Measurements from ENCODE around the gene DPP10.
"Not testable (repeated sequence)": the region's sequence is repeated elsewhere in the genome, so short reads cannot be mapped to it uniquely, and the experiment has no call there.

The DPP10 gene

GRCh38 chr2:115022013-115022412 lies 579.6 kb downstream of the DPP10 start:
- not testable (repeated sequence) for DNase-seq

- no peak for DNase-seq
Measured at GRCh38 chr2:115034801-115035200, 592.4 kb downstream of the DPP10 start.

- no peak for DNase-seq
Measured at GRCh38 chr2:115036818-115037217, 594.4 kb downstream of the DPP10 start.

GRCh38 chr2:115057473-115057872 lies 615.0 kb downstream of the DPP10 start:
- DNase-seq, result no peak

- DNase-seq, result no peak
Measured at GRCh38 chr2:115070002-115070401, 627.6 kb downstream of the DPP10 start.

- no peak for DNase-seq
Measured at GRCh38 chr2:115071534-115071933, 629.1 kb downstream of the DPP10 start.

GRCh38 chr2:115075800-115076199 lies 633.4 kb downstream of the DPP10 start:
- no peak for DNase-seq

GRCh38 chr2:115077626-115078025 lies 635.2 kb downstream of the DPP10 start:
- DNase-seq, result no peak

GRCh38 chr2:115083225-115083624 lies 640.8 kb downstream of the DPP10 start:
- DNase-seq, result peak; percentile 65

- no peak for DNase-seq
Measured at GRCh38 chr2:115083711-115084110, 641.3 kb downstream of the DPP10 start.

GRCh38 chr2:115084446-115084845 lies 642.0 kb downstream of the DPP10 start:
- peak; percentile 10 for DNase-seq

- DNase-seq, result not testable (repeated sequence)
Measured at GRCh38 chr2:115086051-115086620, 643.7 kb downstream of the DPP10 start.

GRCh38 chr2:115094441-115094840 lies 652.0 kb downstream of the DPP10 start:
- no peak for DNase-seq

- DNase-seq, result no peak
Measured at GRCh38 chr2:115105966-115106365, 663.5 kb downstream of the DPP10 start.

- DNase-seq, result no peak
Measured at GRCh38 chr2:115115135-115115534, 672.7 kb downstream of the DPP10 start.

- no peak for DNase-seq
Measured at GRCh38 chr2:115118306-115118705, 675.9 kb downstream of the DPP10 start.

GRCh38 chr2:115119086-115119485 lies 676.6 kb downstream of the DPP10 start:
- no peak for DNase-seq

GRCh38 chr2:115122701-115123100 lies 680.3 kb downstream of the DPP10 start:
- DNase-seq, result no peak

- DNase-seq, result no peak
Measured at GRCh38 chr2:115124817-115125216, 682.4 kb downstream of the DPP10 start.

- DNase-seq, result no peak
Measured at GRCh38 chr2:115129536-115129935, 687.1 kb downstream of the DPP10 start.

- no peak for DNase-seq
Measured at GRCh38 chr2:115160531-115161080, 718.2 kb downstream of the DPP10 start.

- DNase-seq, result peak; percentile 34
Measured at GRCh38 chr2:115161081-115161770, 718.8 kb downstream of the DPP10 start.

- no peak for DNase-seq
Measured at GRCh38 chr2:115161771-115162493, 719.5 kb downstream of the DPP10 start.
